Glutamatergic neuron (in vitro differentiated cells): Measurements from ENCODE around the gene CDC37. TPM values are rescaled to one million over a fixed set of nuclear protein-coding genes. Genes with fewer than 3 reads are reported as not detected.

Experiments
- DNase-seq: peaks from one replicate; pipeline ENCODE4 v3.0.0; 2022
- H3K27ac Mint-ChIP-seq: one replicate; pipeline ENCODE4 v1.8.0; 2020; ENCODE audit warnings: mild to moderate bottlenecking, mixed read lengths, inconsistent platforms; ENCODE audit not compliant: unreplicated experiment
- H3K27me3 Mint-ChIP-seq: one replicate; pipeline ENCODE4 v1.8.0; 2020; ENCODE audit warnings: mild to moderate bottlenecking, moderate library complexity, mixed read lengths, inconsistent platforms; ENCODE audit not compliant: unreplicated experiment
- H3K36me3 Mint-ChIP-seq: one replicate; pipeline ENCODE4 v1.8.0; 2020; ENCODE audit warnings: mild to moderate bottlenecking, mixed read lengths, inconsistent platforms; ENCODE audit not compliant: unreplicated experiment
- H3K4me1 Mint-ChIP-seq: one replicate; pipeline ENCODE4 v1.8.0; 2020; ENCODE audit warnings: mild to moderate bottlenecking, low read depth, mixed read lengths, inconsistent platforms; ENCODE audit not compliant: unreplicated experiment
- H3K4me3 Mint-ChIP-seq: one replicate; pipeline ENCODE4 v1.8.0; 2020; ENCODE audit warnings: mild to moderate bottlenecking, mixed read lengths, inconsistent platforms; ENCODE audit not compliant: unreplicated experiment
- H3K9me3 Mint-ChIP-seq: one replicate; pipeline ENCODE4 v1.8.0; 2020; ENCODE audit warnings: mild to moderate bottlenecking, moderate library complexity, mixed read lengths, inconsistent platforms; ENCODE audit not compliant: unreplicated experiment
- long read RNA-seq: library from polyadenylated mRNA; unstranded; transcript quantifications from one replicate; pipeline ENCODE4 v2.0.0, GENCODE V29; 2020; ENCODE audit not compliant: unreplicated experiment
- total RNA-seq: library from RNA; stranded (reverse); fragmentation: NEBNext Ultra II Directional; extraction: Animal tissue kit (Norgen Biotek cat#: 25700); gene quantifications from one replicate; pipeline ENCODE4 v1.2.1, GENCODE V29; 2021; ENCODE audit not compliant: unreplicated experiment
- TF ChIP-seq, protein P1 (sequence below): fragments of 200-600 bp; sonication (generic); IDR thresholded peaks from one replicate; pipeline ENCODE4 v1.5.0; 2021; ENCODE audit not compliant: partially characterized antibody, unreplicated experiment

CDC37 gene
- 128 TPM for total RNA-seq
- long read RNA-seq, transcript CDC37-201 (8 exons, 1,608 nt) = major isoform, 132 of 196 reads
- long read RNA-seq, transcript CDC37-209 (7 exons, 1,377 nt) = minor isoform, 50 of 196 reads
- long read RNA-seq, partial matches to known transcripts = 3 of 196 reads
- long read RNA-seq, other reads (novel, unspliced or antisense) = 11 of 196 reads

DNA sequence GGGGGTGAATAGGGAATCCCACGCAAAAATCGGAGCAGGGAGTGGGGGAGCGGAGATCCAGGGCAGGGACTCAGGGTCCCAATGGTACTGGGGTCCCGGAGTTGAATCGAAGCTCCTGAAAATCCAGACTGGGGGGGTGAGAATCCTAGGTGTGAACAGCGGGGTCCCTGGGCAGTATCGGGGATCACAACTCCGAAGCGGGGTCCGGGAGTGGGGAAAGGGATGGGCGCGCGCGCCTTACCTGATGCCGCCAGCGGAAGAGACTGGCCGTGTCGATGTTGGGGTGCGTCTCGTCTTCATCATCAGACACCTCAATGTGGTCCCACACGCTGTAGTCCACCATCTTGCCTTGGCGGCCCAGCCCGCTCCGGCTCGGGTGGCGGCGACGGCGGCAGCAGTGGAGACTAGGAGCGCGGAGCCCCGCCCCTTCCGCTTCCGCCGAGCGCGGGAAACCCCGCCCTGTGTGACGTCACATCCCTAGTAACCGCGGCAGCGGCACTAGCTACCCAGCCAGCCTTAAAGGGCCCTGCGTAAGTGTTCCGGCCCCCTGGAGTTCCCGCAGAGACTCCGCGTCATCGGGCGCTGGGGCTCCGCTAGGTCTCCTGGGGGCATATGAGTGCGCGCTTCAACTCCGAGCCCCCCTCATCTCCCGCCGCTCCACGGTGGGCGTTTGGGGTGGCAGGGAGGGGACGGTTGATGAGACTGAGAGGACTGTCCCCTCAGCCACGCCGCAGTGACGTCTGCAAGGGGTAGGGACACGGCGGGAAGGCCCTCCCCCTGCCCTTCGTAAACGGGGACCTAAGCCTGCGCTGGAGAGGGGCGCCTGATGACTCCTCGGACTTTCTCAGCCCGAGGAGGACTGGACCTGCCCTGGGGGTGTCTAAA is at the start of gene CDC37:
Gene CDC37, minus strand, starts transcription at position 406 of the 885 bp plus-strand sequence. Its CDS starts 63 bp downstream, at position 343.
- Mint-ChIP-seq H3K4me3 (peak within 1 kb of the TSS; percentile 98), H3K36me3 (no peaks in the 10 kb centered on the region), H3K27me3 (peaks cover 11% of the 10 kb centered on the region), H3K9me3 (peaks cover 9% of the 10 kb centered on the region), H3K4me1 (peaks cover 5% of the 10 kb centered on the region), H3K27ac (peak within 1 kb of the TSS; percentile 70)
- peak; percentile 98 for DNase-seq
- TF ChIP-seq, protein P1, sequence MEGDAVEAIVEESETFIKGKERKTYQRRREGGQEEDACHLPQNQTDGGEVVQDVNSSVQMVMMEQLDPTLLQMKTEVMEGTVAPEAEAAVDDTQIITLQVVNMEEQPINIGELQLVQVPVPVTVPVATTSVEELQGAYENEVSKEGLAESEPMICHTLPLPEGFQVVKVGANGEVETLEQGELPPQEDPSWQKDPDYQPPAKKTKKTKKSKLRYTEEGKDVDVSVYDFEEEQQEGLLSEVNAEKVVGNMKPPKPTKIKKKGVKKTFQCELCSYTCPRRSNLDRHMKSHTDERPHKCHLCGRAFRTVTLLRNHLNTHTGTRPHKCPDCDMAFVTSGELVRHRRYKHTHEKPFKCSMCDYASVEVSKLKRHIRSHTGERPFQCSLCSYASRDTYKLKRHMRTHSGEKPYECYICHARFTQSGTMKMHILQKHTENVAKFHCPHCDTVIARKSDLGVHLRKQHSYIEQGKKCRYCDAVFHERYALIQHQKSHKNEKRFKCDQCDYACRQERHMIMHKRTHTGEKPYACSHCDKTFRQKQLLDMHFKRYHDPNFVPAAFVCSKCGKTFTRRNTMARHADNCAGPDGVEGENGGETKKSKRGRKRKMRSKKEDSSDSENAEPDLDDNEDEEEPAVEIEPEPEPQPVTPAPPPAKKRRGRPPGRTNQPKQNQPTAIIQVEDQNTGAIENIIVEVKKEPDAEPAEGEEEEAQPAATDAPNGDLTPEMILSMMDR = no peak

DNA sequence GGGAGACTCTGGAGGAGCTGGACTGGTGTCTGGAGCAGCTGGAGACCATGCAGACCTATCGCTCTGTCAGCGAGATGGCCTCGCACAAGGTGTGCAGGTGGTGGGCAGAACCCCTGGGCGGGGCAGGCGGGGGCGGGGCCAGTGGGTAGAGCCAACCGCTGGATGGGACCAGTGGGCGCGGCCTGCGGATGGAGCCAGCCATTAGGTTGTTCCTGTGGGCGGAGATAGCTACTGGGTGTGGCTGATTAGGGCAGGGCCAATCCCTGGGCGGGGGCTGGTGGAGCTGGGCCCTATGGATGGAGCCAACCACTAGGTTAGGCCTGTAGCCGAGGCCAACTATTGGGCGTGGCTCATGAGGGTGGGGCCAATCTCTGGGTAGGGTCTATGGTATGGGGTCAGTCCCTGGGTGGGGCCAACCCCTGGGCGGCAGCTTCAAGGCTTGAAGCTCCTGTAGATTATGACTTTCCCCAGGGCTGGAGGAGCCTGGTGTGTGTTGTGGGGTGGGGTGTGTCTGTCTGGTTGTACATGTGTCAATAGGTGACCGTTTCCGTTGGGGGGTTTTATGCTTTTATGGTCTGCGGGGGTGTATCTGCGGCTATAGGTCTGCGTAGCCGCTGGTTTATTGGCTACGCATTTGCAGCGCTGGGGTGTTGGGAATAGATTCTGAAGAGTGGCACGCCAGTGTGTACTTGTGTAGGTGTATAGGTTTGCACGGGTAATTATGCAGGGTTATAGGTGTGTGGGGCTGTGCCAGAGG is 47.7 kb upstream of the CDC37 start:
- H3K9me3 Mint-ChIP-seq = peaks cover 5% of the 10 kb centered on the region
- no peak overlapping the region for H3K27ac Mint-ChIP-seq
- no peak for DNase-seq
- no peak overlapping the region for H3K4me3 Mint-ChIP-seq
- H3K4me1 Mint-ChIP-seq = peaks cover 7% of the 10 kb centered on the region
- H3K36me3 Mint-ChIP-seq = no peaks in the 10 kb centered on the region
- peaks cover 5% of the 10 kb centered on the region for H3K27me3 Mint-ChIP-seq
- TF ChIP-seq, protein P1 = no peak

DNA sequence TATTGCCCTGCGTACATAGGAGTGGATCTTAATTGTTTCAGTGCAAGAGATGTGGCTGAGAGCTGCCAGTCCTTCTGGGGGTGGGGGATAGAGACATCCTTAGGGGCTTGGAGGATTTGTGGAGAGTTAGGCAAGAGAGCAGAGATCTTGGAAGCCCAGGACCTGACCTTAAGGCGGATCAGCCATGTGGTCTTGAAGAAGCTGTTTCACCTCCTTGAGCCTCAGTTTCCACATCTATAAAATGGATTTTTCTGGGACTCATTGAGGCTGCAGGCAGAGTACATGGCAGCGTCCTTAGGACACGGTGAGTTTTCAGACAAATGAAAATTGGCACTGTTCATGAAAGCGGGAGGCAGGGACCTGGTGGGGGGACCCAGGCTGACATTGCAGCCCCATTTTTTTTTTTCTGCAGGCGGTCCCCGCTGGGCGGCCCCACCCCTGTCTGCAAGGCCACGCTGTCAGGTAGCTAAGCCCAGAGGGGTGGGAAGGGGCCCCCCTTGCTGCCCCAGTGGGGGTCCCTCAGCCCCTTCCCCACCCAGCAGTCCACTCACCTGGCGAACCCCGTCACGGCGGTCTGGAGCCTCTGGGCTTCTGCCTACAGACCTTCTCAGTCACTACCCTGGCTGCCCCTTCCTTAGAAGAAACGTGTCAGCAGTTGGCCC is 47.0 kb upstream of the CDC37 start:
- TF ChIP-seq, protein P1 = no peak
- no peaks in the 10 kb centered on the region for H3K36me3 Mint-ChIP-seq
- H3K9me3 Mint-ChIP-seq = peaks cover 3% of the 10 kb centered on the region
- DNase-seq = no peak
- H3K4me3 Mint-ChIP-seq = no peak overlapping the region
- peaks cover 5% of the 10 kb centered on the region for H3K4me1 Mint-ChIP-seq
- H3K27ac Mint-ChIP-seq = no peak overlapping the region
- H3K27me3 Mint-ChIP-seq = peaks cover 5% of the 10 kb centered on the region

DNA sequence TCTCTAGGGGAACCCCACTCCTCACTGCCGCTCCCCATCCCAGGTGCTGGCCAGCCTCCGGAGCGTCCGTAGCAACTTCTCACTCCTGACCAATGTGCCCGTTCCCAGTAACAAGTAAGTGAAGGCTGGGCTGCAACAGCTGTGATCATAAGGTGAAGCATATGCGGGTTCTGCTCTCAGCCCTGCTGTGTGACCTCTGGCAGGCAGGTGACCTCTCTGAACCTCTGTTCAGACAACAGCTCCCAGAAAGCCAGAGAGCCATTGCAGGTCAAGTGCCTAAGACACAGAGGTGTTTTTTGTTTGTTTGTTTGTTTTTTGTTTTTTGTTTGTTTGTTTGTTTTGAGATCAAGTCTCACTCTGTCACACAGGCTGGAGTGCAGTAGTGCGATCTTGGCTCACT is 45.7 kb upstream of the CDC37 start:
- H3K9me3 Mint-ChIP-seq = peaks cover 3% of the 10 kb centered on the region
- peaks cover 5% of the 10 kb centered on the region for H3K4me1 Mint-ChIP-seq
- no peak for DNase-seq
- H3K27me3 Mint-ChIP-seq = peaks cover 5% of the 10 kb centered on the region
- H3K27ac Mint-ChIP-seq = no peak overlapping the region
- TF ChIP-seq, protein P1 = no peak
- no peaks in the 10 kb centered on the region for H3K36me3 Mint-ChIP-seq
- no peak overlapping the region for H3K4me3 Mint-ChIP-seq
